HG03159 (cell line): ENCODE results near the gene ADRA1B.

Experiments used
- ATAC-seq: cut with Tn5 transposase; IDR thresholded peaks from one replicate; pipeline ENCODE4 v1.9.1; 2021; ENCODE audit warnings: mild to moderate bottlenecking, moderate library complexity; ENCODE audit not compliant: unreplicated experiment

Gene ADRA1B

GRCh38 chr5:159915904-159916840 lies at the start of gene ADRA1B:
Gene ADRA1B, plus strand, starts transcription at chr5:159916482. Its CDS starts 424 bp downstream, at chr5:159916906.
- ATAC-seq, result peak; percentile 82

- ATAC-seq, result no peak
Measured at GRCh38 chr5:159873680-159874079, 42.6 kb upstream of the ADRA1B start.

GRCh38 chr5:159874263-159874662 lies 42.0 kb upstream of the ADRA1B start:
- ATAC-seq, result no peak

- ATAC-seq, result no peak
Measured at GRCh38 chr5:159877016-159877415, 39.3 kb upstream of the ADRA1B start.

- no peak for ATAC-seq
Measured at GRCh38 chr5:159877894-159878448, 38.3 kb upstream of the ADRA1B start.

GRCh38 chr5:159878988-159879471 lies 37.3 kb upstream of the ADRA1B start:
- ATAC-seq, result no peak

GRCh38 chr5:159880676-159881075 lies 35.6 kb upstream of the ADRA1B start:
- no peak for ATAC-seq

GRCh38 chr5:159881967-159882366 lies 34.3 kb upstream of the ADRA1B start:
- ATAC-seq, result no peak

- ATAC-seq, result no peak
Measured at GRCh38 chr5:159883522-159883950, 32.7 kb upstream of the ADRA1B start.

GRCh38 chr5:159884917-159885620 lies 31.2 kb upstream of the ADRA1B start:
- no peak for ATAC-seq

- ATAC-seq, result no peak
Measured at GRCh38 chr5:159886296-159886695, 30.0 kb upstream of the ADRA1B start.

- no peak for ATAC-seq
Measured at GRCh38 chr5:159887050-159887449, 29.2 kb upstream of the ADRA1B start.

- no peak for ATAC-seq
Measured at GRCh38 chr5:159888860-159889259, 27.4 kb upstream of the ADRA1B start.

GRCh38 chr5:159890141-159890540 lies 26.1 kb upstream of the ADRA1B start:
- no peak for ATAC-seq

- no peak for ATAC-seq
Measured at GRCh38 chr5:159891371-159891770, 24.9 kb upstream of the ADRA1B start.

- no peak for ATAC-seq
Measured at GRCh38 chr5:159893040-159893695, 23.1 kb upstream of the ADRA1B start.

- no peak for ATAC-seq
Measured at GRCh38 chr5:159894149-159894720, 22.0 kb upstream of the ADRA1B start.

GRCh38 chr5:159897786-159898393 lies 18.4 kb upstream of the ADRA1B start:
- no peak for ATAC-seq

- no peak for ATAC-seq
Measured at GRCh38 chr5:159899067-159900049, 16.9 kb upstream of the ADRA1B start.
